B cell (primary cell): ENCODE data around the gene IL4R.

Source experiments
- CTCF ChIP-seq: fragments of 200-600 bp; IDR thresholded peaks from one replicate; pipeline ENCODE4 v1.8.0; 2022; ENCODE audit warnings: antibody characterized with exemption, mild to moderate bottlenecking
- EZH2 ChIP-seq: IDR thresholded peaks from 2 replicates; pipeline ENCODE4 v1.6.1; 2012; ENCODE audit warnings: borderline replicate concordance, low read depth, mild to moderate bottlenecking, moderate library complexity, low read length; ENCODE audit not compliant: insufficient read depth, poor library complexity, severe bottlenecking

GRCh38 chr16:27314986-27315332 lies 1.2 kb downstream of the IL4R start:
- TF ChIP-seq CTCF (no peak), EZH2 (no peak)
